AG09309 (cell line): ENCODE results near the gene TAPT1.
"Not testable (repeated sequence)": the region's sequence is repeated elsewhere in the genome, so short reads cannot be mapped to it uniquely, and the experiment has no call there.

Experiments
- DNase-seq: peaks from one replicate; pipeline ENCODE4 v3.0.0-alpha.2; 2010; ENCODE audit warnings: low read depth
- H3K4me3 ChIP-seq: 2 replicates; pipeline ENCODE4 v1.5.1; 2011; ENCODE audit warnings: mild to moderate bottlenecking, low read depth, low read length, moderate library complexity; ENCODE audit not compliant: control insufficient read depth
- CTCF ChIP-seq: IDR thresholded peaks from 2 replicates; pipeline ENCODE4 v1.5.1; 2011; ENCODE audit warnings: mild to moderate bottlenecking, low read depth, low read length, inconsistent platforms; ENCODE audit not compliant: insufficient read depth, control insufficient read depth; ENCODE audit errors: missing control alignments

Gene TAPT1

GRCh38 chr4:16157609-16158503 is 68.4 kb downstream of the TAPT1 start:
- DNase-seq: no peak
- TF ChIP-seq CTCF: no peak
- H3K4me3 ChIP-seq: no peak overlapping the region

DNA sequence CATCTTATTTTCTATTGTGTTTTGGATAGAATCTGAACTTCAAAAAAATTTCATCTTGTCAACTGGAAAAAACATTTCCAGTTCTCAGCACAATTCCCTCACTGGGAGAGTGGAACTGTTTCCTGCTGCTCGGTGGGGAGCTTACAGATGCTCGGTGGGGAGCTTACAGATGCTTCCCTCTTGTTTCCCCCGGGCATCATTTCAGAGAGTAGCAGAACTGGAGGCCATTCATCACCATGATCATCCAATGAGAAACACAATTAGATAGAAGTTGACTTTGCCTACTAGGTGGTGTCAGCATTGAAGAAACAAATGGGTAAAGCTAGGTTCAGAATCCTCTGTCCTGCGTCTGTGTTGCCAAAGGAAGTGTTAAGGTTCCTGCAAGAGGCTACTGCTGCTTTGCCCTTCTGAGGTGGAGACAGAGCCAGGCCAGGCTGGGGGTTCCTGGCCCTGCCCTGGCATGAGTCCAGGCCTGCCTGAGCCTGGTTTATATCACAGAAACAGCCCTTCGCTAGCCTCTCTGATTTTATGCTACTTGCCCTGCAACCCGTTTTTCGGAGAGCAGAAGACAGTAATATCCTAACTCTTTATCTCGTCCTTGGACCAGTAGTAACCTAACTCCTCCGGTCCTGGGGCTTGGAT is 70.6 kb downstream of the TAPT1 start:
- DNase-seq: no peak
- no peak for TF ChIP-seq CTCF
- H3K4me3 ChIP-seq: no peak overlapping the region

GRCh38 chr4:16154451-16154850 is 71.8 kb downstream of the TAPT1 start:
- DNase-seq: no peak
- H3K4me3 ChIP-seq: no peak overlapping the region
- no peak for TF ChIP-seq CTCF

- no peak overlapping the region for H3K4me3 ChIP-seq
- no peak for TF ChIP-seq CTCF
- no peak for DNase-seq
Observed at GRCh38 chr4:16150716-16151115, 75.6 kb downstream of the TAPT1 start.

- not testable (repeated sequence) for H3K4me3 ChIP-seq, DNase-seq
Observed at GRCh38 chr4:16144913-16145312, 81.4 kb downstream of the TAPT1 start.

- no peak for DNase-seq
- TF ChIP-seq CTCF: no peak
- no peak overlapping the region for H3K4me3 ChIP-seq
Observed at GRCh38 chr4:16142598-16143310, 83.5 kb downstream of the TAPT1 start.

DNA sequence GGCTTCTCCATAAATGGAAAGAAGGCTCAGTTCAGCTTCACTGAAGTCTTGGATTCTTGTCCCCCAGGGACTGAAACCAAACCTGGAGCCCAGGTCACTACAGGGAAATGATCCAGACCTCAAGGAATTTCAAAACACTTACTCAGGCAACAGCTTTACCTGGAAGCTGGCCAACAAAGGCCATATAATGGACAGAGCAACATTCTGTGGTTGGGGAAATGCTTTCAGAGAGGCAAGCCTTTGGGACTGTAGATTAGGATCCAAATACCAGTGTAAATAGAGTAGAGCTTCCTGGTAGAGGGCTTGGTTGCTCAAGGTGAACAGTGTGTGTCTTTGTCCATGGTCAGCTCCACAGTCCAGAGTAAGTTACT is 85.4 kb downstream of the TAPT1 start:
- no peak for TF ChIP-seq CTCF
- DNase-seq: peak; percentile 25
- H3K4me3 ChIP-seq: no peak overlapping the region
